ENCODE data around the gene GABRG3. TPM values are rescaled to one million over a fixed set of nuclear protein-coding genes. Genes with fewer than 3 reads are reported as not detected.

The GABRG3 gene
- total and polyA plus RNA-seq, 2 donors from 2014 or later: not detected

GRCh38 chr15:27126449-27126848 lies 155.5 kb downstream of the GABRG3 start:
- H3K36me3 ChIP-seq (ENCODE audit: control insufficient read depth in 2 of 3, insufficient read depth in 3 of 3, low read length in 3 of 3): no peaks in the 10 kb centered on the region
- TF ChIP-seq, protein P1, sequence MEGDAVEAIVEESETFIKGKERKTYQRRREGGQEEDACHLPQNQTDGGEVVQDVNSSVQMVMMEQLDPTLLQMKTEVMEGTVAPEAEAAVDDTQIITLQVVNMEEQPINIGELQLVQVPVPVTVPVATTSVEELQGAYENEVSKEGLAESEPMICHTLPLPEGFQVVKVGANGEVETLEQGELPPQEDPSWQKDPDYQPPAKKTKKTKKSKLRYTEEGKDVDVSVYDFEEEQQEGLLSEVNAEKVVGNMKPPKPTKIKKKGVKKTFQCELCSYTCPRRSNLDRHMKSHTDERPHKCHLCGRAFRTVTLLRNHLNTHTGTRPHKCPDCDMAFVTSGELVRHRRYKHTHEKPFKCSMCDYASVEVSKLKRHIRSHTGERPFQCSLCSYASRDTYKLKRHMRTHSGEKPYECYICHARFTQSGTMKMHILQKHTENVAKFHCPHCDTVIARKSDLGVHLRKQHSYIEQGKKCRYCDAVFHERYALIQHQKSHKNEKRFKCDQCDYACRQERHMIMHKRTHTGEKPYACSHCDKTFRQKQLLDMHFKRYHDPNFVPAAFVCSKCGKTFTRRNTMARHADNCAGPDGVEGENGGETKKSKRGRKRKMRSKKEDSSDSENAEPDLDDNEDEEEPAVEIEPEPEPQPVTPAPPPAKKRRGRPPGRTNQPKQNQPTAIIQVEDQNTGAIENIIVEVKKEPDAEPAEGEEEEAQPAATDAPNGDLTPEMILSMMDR (IDR thresholded peaks at IDR 0.05; ENCODE audit: borderline replicate concordance, extremely low read depth, insufficient read depth): no peak
- no peak overlapping the region for H3K4me3 ChIP-seq (ENCODE audit: low read length in 3 of 3)
- H3K27ac ChIP-seq (ENCODE audit: low read depth in 2 of 2, low read length in 2 of 2): no peak overlapping the region
- H3K4me1 ChIP-seq (ENCODE audit: control insufficient read depth in 2 of 3, insufficient read depth in 2 of 3, low read depth in 1 of 3, low read length in 3 of 3): no peaks in the 10 kb centered on the region
- DNase-seq: no peak
- intact Hi-C loops (cut with DNase I): no loop called here
- FAIRE-seq: no peak
- H3K9ac ChIP-seq (ENCODE audit: low read length in 3 of 3): no peak overlapping the region
- H3K9me3 ChIP-seq (ENCODE audit: control insufficient read depth in 2 of 3, insufficient read depth in 1 of 3, low read length in 3 of 3): no peaks in the 10 kb centered on the region
- no peaks in the 10 kb centered on the region for H3K27me3 ChIP-seq (ENCODE audit: control insufficient read depth, insufficient read depth, low read length)

DNA sequence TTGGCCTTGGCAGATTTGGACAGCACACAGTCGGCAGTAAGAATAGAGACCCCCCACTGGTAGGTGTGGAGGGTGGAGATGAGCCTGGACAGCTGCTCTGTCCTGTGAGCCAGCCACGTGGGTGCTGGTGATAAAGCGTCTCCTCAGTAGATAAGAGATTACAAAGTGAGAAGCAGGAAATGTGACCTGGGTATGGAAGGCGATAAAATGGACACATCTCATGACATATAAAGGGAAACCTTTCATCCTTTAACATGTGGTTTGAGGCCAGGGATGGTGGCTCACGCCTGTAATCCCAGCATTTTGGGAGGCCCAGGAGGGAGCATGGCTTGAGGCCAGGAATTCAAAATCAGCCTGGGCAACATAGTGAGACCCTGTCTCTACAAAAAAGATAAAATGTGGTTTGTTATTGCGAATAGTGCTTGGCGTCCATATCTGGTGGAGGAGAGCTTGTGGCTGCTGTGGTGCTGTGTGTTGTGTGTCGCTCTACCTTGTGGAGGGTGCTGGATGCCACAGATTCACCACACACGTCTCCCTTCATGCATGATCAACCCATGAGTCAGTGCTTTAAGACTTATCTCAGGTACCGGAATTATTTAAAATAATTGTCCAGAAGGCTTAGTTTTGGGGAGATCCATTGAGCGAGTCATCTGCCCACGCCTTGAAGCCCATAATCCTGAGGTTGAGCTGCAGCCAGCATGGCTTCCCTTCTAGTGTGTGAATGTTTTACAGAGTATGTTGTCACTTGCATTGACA lies 157.0 kb downstream of the GABRG3 start:
- H3K9me3 ChIP-seq (ENCODE audit: control insufficient read depth in 2 of 3, insufficient read depth in 1 of 3, low read length in 3 of 3): no peaks in the 10 kb centered on the region
- DNase-seq (no peak), FAIRE-seq (no peak)
- TF ChIP-seq, protein P1 (IDR thresholded peaks at IDR 0.05; ENCODE audit: borderline replicate concordance, extremely low read depth, insufficient read depth): no peak
- no peak overlapping the region for H3K4me3 ChIP-seq (ENCODE audit: low read length in 3 of 3)
- H3K4me1 ChIP-seq (ENCODE audit: control insufficient read depth in 2 of 3, insufficient read depth in 2 of 3, low read depth in 1 of 3, low read length in 3 of 3): no peaks in the 10 kb centered on the region
- H3K36me3 ChIP-seq (ENCODE audit: control insufficient read depth in 2 of 3, insufficient read depth in 3 of 3, low read length in 3 of 3): no peaks in the 10 kb centered on the region
- H3K27me3 ChIP-seq (ENCODE audit: control insufficient read depth, insufficient read depth, low read length): no peaks in the 10 kb centered on the region
- H3K9ac ChIP-seq (ENCODE audit: low read length in 3 of 3): no peak overlapping the region
- H3K27ac ChIP-seq (ENCODE audit: low read depth in 2 of 2, low read length in 2 of 2): no peak overlapping the region
- intact Hi-C loops (cut with DNase I): no loop called here

- DNase-seq: no peak
- intact Hi-C loops (cut with DNase I): no loop called here
- TF ChIP-seq, protein P1 (IDR thresholded peaks at IDR 0.05; ENCODE audit: borderline replicate concordance, extremely low read depth, insufficient read depth): no peak
Observed at GRCh38 chr15:27133249-27133648, 162.3 kb downstream of the GABRG3 start.

More at GRCh38 chr15:27133249-27133648, 162.3 kb downstream of the GABRG3 start:
- no peak overlapping the region for H3K27ac ChIP-seq (ENCODE audit: low read depth in 2 of 2, low read length in 2 of 2)
- no peak for FAIRE-seq
- H3K27me3 ChIP-seq (ENCODE audit: control insufficient read depth, insufficient read depth, low read length): no peaks in the 10 kb centered on the region
- no peak overlapping the region for H3K4me3 ChIP-seq (ENCODE audit: low read length in 3 of 3)
- H3K4me1 ChIP-seq (ENCODE audit: control insufficient read depth in 2 of 3, insufficient read depth in 2 of 3, low read depth in 1 of 3, low read length in 3 of 3): no peaks in the 10 kb centered on the region
- no peak overlapping the region for H3K9ac ChIP-seq (ENCODE audit: low read length in 3 of 3)
- no peaks in the 10 kb centered on the region for H3K9me3 ChIP-seq (ENCODE audit: control insufficient read depth in 2 of 3, insufficient read depth in 1 of 3, low read length in 3 of 3)
- no peaks in the 10 kb centered on the region for H3K36me3 ChIP-seq (ENCODE audit: control insufficient read depth in 2 of 3, insufficient read depth in 3 of 3, low read length in 3 of 3)
